Epidermal melanocyte (primary cell): ENCODE results near the gene NPVF.

Source experiments
- DNase-seq: peaks from one replicate; pipeline ENCODE4 v3.0.0; 2011; ENCODE audit warnings: low spot score; ENCODE audit not compliant: insufficient read length

Gene NPVF

GRCh38 chr7:25228386-25228785 is at the start of gene NPVF:
TSS of gene NPVF (minus strand) at chr7:25228486. CDS start at chr7:25228439, 47 bp downstream.
- no peak for DNase-seq

DNA sequence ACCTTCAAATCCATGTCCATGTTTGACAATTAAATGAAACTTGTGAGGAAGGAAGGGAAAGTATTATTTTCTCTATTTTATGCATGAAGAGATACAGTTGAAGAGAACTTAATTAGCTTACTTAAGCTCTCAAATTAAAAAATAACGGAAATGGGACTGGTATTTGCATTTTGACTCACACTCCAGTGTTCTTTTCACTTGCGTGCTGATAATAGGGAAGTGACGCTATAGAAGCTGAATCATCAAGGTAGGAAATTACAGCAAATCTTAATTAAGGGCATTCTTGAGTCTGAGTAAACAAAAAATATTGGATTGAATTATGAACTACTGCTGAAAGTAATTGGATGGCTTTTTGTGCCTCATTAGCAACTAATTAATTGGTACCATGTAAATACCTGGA is 44.0 kb upstream of the NPVF start:
- DNase-seq: no peak

GRCh38 chr7:25263337-25263736 is 35.1 kb upstream of the NPVF start:
- no peak for DNase-seq

DNA sequence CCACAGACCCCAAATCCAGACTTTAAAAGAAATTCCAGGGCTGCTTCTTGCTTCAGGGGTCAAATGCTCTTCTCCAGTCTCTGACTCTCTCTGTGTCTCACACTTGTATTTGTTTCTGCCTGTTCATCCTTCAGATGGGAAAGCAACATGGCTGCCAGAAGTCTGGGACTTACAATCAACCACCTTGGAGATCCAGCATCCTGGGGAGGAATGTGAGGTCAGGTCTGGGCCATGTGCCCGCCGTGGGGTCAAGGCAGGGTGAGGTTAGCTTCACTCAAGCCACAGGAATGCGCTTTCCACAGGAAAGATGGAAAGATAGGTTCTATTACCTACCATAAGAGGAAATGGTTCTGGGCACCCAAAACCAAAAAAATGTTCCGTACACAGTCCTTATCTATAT is 34.3 kb upstream of the NPVF start:
- no peak for DNase-seq

GRCh38 chr7:25261545-25262140 is 33.4 kb upstream of the NPVF start:
- DNase-seq: no peak

DNA sequence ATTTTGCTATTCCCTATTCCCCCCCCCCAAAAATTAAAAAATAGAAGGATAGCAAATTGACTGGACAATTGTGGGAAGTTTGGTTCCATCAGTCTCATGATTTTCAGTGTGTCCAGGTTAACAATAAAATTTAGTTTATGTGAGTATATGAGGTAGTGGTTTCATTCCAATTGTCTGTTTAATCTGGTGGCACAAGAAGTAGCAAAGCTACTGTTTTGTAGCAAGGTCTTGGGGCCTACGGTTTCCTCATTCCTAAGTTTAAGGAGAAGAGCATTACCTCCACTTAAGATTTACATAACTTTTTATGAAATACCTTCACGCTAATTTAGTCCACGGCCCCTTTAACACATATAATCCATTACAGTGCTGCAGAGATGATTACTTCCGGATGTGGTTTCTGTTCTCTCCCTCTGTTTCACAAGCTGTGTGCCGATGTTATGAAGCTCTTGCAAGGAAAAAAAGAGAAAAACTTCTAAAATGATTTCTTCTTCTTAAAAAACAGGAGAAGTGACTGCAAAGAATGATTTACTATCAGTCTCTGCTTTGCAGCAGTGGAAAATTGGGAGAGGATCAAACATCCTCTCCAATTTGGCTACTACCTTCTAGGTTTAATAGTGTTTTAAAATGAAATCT is 32.7 kb upstream of the NPVF start:
- no peak for DNase-seq

GRCh38 chr7:25259487-25260243 is 31.4 kb upstream of the NPVF start:
- peak; percentile 63 for DNase-seq

GRCh38 chr7:25256333-25256819 is 28.1 kb upstream of the NPVF start:
- DNase-seq: no peak

- DNase-seq: no peak
These were observed 27.5 kb upstream of the NPVF start for GRCh38 chr7:25255611-25256332.

DNA sequence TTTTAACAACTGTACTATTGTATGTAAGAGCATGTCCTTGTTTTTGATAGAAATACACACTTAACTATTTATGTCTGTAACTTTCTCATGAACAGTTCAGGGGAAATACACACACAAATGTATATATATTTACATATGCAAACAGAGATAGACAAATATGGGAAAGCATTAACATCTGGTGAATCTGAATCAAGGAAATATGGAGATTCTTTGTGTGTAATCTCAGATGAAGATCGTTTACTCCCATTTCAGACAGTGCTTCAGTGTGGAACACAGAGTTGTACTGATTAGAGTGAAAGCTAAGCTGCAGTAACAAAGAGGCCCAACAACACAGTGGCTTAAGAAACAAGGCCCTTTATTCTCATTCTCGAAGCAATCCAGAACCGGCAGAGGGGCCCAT is 26.3 kb upstream of the NPVF start:
- DNase-seq: no peak

DNA sequence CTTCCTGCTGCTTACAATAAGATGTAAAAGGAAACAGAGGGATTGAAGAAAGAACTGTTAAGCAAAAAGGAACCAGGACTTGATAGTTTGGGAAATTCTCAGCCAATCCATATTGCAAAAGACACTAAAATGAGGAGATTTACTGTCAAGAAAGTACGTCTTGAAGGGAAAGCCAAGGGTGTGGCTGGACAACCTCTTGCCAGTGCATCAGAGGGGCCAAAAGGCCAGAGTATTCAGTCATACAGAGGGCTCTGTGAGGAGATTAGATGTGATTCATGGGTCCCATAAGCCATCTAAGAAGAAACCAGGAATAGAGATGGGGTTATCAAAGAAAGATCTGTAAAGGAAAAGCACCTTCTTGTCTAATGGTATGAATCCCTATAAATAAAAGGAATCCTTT is 25.4 kb upstream of the NPVF start:
- DNase-seq: no peak

- DNase-seq: no peak
These were observed 22.1 kb upstream of the NPVF start for GRCh38 chr7:25250386-25250785.

DNA sequence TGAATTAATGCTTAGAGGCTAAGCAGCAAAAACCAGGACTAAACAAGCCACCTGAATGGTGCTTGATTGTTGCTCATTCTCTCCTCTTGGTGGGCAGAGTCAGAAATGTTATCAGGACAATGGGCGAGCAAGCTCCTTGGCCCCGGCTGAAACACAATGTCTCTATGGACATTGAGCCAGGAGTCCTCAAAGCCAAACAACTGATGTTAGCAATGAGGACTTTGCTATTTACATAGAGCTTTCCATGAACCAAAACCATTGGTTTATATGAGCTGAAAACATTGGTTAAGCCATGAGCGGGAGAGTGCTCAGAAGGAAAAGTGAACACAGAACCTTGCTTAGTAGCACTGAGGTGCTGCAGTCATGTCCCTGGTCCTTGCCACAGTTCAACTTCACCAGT is 21.5 kb upstream of the NPVF start:
- DNase-seq: no peak

DNA sequence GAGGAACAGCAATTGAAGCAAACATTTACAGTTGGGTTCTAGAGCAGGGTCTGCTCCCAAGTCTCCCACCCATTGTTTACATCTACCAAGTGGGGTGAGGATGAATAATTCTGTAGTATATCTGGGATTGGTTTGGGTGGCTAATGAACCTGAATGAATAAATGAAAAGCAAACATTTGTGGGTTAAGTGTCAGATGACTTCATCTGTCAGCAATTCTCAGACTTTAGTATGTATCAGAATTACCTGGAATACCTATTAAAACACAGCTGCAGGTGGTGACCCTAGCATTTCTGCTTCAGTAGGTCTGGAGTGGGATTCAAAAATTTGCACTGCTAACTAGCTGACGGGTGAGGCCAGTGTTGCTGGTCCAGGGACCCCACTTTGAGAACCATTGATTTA is 18.0 kb upstream of the NPVF start:
- DNase-seq: no peak

DNA sequence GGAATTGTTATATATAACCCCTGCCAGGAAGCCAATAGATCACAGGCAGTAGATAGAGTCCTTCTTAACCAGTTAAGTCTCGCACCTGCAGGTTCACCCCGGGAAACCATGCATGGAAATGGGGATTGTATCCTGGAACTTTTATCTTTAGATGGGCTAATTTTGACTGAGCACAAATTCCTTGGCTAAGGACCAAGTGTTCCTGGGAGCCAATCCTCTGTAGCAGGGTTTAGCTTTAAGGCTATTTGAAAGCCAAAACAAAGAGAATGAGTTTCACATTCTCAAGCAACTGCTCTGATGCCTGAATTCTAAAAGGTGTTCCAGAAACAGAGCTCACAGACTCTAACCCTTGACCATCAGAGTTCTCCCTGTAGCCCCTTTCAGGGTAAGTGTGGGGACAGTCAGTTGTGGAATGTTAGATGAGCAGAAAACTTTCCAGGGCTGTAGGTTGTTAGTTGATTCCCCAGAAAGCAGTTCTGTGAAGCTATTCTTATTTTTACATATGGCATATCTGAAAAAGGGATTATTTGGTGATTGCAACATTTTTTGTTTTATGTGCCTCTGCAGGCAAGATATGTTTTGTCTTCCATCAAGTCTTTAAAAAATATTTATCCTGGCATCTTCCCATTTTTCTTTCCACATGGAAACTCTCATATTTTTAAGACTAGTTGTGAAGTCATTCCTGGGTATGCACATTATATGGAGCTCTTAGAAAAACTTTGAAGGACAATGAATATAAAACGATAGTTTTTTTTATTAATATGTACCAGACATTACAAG is 16.2 kb upstream of the NPVF start:
- no peak for DNase-seq

DNA sequence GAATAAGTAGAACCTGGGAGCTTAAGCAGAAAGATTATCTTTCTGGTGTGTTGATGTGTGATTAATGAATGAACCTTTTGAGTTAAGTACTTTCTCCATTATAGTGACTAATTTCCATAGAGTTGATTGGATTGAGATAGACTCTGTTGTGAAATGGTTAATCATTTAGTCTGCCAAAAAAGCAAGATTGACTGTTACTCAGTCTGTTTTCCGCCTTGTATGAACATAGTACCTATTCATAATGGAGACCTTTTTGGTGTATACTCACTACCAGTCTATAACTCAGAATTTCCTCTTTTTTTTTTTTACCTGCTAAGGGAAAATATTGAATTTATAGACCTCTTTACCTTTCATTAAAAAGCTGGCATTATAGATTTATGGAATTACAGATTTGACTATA is 14.4 kb upstream of the NPVF start:
- no peak for DNase-seq

GRCh38 chr7:25240896-25241295 is 12.6 kb upstream of the NPVF start:
- DNase-seq: no peak

DNA sequence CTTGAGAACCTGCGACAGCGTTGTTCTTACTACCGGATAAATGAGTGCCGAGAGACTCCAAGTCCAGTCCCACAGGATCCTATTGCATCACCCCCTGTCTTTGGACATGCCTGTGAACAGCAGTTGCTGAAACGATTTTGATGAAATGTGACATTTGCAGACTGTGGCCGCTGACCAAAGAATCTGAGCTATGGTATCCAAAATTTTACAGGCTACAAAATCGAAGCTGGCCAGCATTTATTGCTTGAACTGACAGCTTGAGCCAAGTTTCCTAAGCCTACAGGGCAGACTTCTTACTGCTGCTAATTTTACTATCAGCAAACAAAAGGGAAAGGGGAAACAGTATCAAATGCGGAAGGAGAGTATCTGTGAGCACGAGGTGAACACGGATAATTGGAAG is 12.1 kb upstream of the NPVF start:
- no peak for DNase-seq

- no peak for DNase-seq
These were observed 11.6 kb upstream of the NPVF start for GRCh38 chr7:25239888-25240287.

DNA sequence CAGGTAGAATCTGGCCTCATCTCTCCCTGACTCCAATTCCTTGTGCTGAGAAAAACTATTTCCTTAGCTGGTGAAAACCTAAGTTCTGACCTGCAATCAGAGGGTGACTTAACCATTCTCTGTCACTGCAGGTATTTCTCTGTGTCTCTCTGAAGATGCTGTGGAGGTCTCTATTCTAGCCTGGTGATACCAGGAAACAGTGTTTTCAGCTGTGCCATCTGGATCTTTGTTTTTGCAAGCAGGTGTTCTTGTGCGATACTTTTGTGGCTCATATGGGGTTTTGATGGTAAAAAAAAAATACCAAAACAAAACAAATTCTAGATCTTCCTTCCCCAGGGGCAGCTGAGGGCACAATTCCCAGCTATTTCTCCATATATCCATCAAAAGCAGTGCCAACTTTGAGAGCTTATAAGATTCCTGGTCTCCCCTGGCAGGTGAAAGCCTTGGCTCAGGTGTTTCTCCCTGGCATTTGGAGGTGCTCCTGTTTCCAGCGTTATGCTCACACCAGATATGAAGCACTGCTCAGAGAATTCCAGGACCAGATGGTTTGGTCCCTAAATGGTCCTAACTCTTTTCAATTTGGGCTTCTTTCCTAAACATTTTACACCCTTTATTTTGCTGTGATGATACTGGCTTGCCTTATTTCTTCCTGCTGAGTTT is 9.9 kb upstream of the NPVF start:
- no peak for DNase-seq

DNA sequence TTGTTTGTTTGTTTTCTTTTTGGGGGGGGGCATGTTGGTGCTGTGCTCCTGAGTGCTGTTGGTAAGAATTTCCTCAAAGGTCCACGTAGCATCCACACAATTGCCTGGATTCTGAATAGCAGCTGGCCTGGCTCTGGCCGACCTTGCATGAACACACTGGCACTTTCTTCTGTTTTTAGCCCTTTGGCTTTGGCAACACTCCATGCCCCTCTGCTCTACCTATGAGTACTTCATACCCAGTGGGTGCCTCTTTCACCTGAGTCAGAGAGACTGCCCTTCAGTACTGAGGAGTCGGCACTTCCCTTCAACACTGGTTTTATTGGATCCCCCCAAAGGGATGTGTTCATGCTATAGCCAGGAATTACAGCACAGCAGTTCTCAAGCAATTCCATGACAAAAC is 7.2 kb upstream of the NPVF start:
- DNase-seq: no peak
